Fibroblast of skin of right biceps (primary cell): ENCODE results near the gene UST.
A peak's percentile ranks its signal among the peaks of the same experiment; 100 is the strongest.
"Not testable (repeated sequence)": the region's sequence is repeated elsewhere in the genome, so short reads cannot be mapped to it uniquely, and the experiment has no call there.

Source experiments
- DNase-seq: peaks from one replicate; pipeline ENCODE4 v3.0.0-alpha.2; 2013

UST gene

GRCh38 chr6:148846778-148847761 lies 100.2 kb downstream of the UST start:
- no peak for DNase-seq

- DNase-seq = no peak
These were observed 102.1 kb downstream of the UST start for GRCh38 chr6:148848915-148849314.

GRCh38 chr6:148849449-148849848 lies 102.6 kb downstream of the UST start:
- DNase-seq = not testable (repeated sequence)

- no peak for DNase-seq
These were observed 104.1 kb downstream of the UST start for GRCh38 chr6:148850964-148851363.

GRCh38 chr6:148851683-148852556 lies 105.1 kb downstream of the UST start:
- DNase-seq = no peak

GRCh38 chr6:148852688-148853087 lies 105.9 kb downstream of the UST start:
- DNase-seq = no peak

- DNase-seq = not testable (repeated sequence)
These were observed 106.3 kb downstream of the UST start for GRCh38 chr6:148853113-148853512.

- DNase-seq = peak; percentile 24
These were observed 107.3 kb downstream of the UST start for GRCh38 chr6:148854096-148854495.

GRCh38 chr6:148854992-148855391 lies 108.2 kb downstream of the UST start:
- no peak for DNase-seq

GRCh38 chr6:148855744-148856143 lies 108.9 kb downstream of the UST start:
- DNase-seq = no peak

GRCh38 chr6:148857798-148858390 lies 111.1 kb downstream of the UST start:
- DNase-seq = peak; percentile 89

GRCh38 chr6:148864132-148864531 lies 117.3 kb downstream of the UST start:
- DNase-seq = not testable (repeated sequence)

GRCh38 chr6:148864941-148865340 lies 118.1 kb downstream of the UST start:
- DNase-seq = no peak

GRCh38 chr6:148866657-148867268 lies 119.9 kb downstream of the UST start:
- DNase-seq = no peak

GRCh38 chr6:148867862-148868261 lies 121.0 kb downstream of the UST start:
- peak; percentile 57 for DNase-seq

GRCh38 chr6:148868314-148868713 lies 121.5 kb downstream of the UST start:
- peak; percentile 82 for DNase-seq

- peak; percentile 30 for DNase-seq
These were observed 122.1 kb downstream of the UST start for GRCh38 chr6:148868901-148869300.

- DNase-seq = peak; percentile 98
These were observed 122.8 kb downstream of the UST start for GRCh38 chr6:148869585-148869984.

GRCh38 chr6:148873154-148873553 lies 126.3 kb downstream of the UST start:
- no peak for DNase-seq

GRCh38 chr6:148873868-148874267 lies 127.0 kb downstream of the UST start:
- DNase-seq = no peak

GRCh38 chr6:148874698-148875293 lies 128.0 kb downstream of the UST start:
- peak; percentile 59 for DNase-seq

GRCh38 chr6:148878683-148879082 lies 131.9 kb downstream of the UST start:
- DNase-seq = no peak
